Measurements from ENCODE around the gene OSBPL3.

OSBPL3 gene

DNA sequence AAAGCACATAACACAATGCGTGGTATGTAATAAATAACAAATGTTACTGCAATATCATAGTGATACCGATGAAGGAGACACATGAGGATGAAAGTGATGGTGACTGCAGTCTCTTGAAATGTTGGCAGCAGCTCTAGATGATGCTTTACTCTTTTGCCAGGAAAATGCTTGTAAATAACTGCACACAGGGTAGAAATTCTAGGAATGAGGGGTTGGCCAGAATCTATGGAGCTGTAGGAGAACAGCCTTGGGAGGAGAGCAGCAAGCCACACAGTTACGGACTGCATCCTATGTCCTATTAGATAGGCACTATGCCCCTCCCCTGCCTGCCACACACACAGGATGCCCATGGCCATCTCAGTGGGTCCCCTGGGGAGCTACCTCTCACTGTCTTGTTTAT, 125.1 kb downstream of the OSBPL3 start:
- DNase-seq = no peak

DNA sequence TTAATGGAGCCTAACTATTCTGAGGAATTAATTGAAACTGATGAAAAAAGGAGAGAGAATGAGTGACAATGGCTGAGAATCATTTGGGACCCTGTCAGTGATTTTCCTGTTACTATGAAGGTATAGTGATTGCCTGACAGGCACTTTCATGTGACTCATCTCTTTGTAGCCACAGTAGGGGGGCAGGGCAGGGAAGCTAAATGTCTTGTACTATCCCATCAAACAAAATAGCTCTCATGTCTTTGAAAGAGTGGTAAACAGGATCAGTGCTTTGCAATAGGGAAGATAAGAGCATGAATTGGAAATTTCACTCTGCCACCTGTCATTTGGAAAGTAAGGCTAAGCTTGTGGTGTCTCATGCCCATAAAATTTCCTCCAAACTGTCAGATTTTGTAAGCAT, 128.2 kb downstream of the OSBPL3 start:
- no peak for DNase-seq

DNA sequence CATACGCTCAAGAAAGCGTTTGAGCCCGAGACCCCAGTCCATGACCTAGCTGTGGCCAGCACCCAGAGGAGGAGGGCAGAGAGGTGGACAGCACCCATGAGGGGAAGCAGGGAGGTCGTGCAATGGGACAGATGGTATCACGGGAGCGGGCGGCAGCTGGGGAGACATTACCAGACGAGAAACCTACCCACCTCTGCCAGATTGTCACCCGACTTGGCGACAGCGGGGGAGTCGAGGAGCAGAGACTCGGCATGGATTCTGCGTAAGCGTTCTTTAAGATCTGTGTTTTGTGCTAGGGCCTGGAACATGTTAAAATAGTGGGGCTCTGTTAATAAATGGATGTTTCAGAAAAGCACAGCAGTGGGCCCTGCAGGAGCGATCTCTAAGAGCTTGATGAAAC, 131.1 kb downstream of the OSBPL3 start:
- DNase-seq = no peak

DNA sequence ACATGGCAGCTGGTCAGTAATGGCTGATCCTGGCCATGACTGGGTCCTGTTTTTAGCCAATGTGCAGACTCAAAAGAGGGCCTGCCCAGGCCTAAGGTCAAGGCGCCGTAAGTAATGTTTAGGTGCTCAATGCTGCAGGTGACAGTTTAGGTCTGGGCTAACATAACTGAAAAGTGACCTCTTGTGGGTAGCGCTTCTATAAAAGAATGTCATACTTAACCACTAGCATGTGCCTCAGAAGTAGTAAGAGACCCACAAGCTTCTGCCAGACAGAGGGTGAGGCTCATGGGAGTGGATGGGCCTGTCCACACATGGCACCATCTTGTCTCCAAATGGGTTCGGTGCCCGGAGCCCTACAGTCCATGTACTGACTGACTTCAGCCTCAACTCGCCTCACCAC, 132.2 kb downstream of the OSBPL3 start:
- DNase-seq = no peak

DNA sequence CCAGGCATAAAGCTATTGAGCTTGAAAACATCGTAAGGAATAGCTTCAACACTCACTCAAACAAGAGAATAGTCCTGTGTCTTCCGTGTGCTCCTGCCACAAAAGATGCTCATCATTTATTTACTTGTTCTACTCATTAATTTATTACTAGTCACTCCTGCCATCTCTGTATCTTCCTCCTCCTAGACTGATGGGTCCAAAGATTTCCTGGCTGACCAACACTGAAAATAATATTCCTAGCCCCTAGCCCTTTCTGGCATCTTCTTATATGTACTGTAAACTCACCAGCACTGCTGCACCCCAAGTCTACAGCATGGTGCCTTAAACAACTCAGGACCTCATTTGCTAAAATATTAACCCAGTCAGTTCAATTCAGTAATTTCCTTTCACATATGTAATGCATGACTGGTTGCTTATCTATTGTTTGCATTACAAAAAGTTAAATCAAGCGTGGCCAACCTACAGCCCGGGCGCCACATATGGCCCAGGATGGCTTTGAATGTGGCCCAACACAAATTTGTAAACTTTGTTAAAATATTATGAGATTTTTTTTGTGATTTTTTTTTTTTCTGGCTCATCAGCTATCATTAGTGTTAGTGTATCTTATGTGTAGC, 136.1 kb downstream of the OSBPL3 start:
- DNase-seq = no peak

DNA sequence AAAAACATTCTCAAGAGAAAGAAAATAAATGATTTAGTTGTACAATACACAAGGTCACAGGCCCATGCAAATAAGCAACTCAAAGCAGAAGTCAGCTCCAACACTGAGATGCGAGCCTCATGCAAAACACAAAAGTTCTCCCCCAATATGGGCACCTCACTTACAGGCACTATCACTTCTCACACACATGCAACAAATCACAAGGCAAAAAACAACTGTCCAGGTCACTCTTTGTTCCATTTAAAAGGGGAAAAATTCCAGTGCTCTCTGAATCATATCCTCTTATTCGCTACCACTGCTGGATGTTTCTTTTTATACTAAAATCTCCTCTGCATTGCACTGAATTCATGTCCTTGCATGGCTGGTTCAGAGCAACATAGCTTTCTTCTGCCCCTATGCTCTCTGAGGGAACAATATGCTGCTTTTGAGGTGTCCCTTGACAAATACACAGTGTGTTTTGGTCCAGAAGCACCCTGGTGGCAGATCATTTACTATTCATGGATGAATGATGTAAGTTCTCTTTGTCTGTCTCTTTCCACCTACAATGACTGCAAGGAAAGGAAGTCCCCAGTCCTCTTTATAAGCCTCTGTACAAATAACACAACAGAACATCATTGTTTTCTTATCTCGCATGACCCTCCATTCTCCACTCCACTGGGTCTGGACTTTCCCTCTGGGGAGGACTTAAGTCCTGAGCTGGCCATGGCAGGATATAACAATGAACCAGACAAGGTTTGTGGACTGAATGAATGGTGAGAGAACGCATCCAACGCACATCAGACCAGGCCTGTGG, 137.3 kb downstream of the OSBPL3 start:
- DNase-seq = no peak

DNA sequence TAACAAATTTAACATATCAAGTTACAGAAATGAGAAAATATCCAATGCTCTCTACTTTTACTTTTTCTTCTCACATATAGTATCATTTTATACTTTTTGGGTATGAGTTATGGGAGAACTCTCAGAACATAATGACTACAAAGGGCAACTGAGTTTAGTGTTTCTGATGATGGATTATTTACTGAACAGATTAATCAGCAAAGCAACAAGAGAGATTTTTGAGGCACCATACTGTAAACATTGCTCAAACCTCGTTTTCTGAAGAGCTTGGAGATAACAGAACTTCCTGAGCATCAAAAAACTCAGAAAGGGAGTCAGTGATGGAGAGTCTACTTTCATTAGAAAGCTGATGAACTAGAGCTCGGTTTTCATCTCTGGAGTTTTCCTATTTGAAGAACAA, 137.9 kb downstream of the OSBPL3 start:
- DNase-seq = no peak

DNA sequence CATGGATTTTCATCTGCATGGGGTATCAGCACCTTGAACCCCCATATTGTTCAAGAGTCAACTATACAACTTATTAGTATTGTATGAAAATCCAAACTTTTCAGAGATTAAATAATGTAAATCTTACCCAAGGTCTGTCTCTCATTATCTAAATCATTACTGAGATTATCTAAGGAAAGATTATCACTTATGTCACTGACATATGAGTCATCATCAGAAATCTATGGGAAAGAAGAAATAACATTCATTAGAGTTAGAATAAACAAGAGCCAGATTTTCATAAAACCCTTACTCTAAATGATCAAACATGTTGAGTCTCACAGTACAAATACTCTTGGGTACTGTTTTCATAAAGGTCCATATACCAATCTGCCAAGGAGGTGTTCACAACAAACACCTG, 139.4 kb downstream of the OSBPL3 start:
- DNase-seq = no peak

DNA sequence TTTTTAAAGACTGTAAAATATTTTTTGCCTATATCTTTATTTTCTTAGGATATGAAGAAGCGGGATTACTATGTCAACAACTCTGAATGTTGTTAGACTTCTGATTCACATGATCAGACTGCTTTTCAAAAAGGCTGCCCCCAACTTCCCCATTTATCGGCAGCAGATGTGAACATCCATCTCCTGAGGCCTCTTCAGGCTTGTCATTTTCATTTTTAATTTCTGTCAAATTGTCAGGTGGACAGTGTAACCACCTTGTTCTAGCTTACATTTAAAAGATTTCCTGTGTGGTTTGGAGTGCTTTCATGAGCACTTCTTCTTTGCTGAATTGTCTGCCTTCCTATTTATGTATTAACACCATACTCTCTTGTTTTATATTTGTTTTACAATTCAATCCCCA, 143.9 kb downstream of the OSBPL3 start:
- DNase-seq = peak; percentile 41

DNA sequence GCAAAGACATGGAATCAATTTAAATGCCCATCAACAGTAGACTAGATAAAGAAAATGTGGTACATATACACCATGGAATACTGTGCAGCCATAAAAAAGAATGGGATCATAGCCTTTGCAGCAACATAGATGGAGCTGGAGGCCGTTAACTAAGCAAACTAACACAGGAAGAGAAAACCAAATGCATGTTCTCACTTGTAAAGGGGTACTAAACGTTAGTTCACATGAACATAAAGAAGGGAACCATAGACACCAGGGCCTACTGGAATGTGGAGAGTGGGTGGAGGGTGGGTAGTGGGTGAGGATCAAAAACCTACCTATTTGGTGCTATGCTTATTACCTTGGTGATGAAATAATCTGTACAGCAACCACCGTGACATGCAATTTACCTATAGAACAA, 144.3 kb downstream of the OSBPL3 start:
- DNase-seq = no peak

DNA sequence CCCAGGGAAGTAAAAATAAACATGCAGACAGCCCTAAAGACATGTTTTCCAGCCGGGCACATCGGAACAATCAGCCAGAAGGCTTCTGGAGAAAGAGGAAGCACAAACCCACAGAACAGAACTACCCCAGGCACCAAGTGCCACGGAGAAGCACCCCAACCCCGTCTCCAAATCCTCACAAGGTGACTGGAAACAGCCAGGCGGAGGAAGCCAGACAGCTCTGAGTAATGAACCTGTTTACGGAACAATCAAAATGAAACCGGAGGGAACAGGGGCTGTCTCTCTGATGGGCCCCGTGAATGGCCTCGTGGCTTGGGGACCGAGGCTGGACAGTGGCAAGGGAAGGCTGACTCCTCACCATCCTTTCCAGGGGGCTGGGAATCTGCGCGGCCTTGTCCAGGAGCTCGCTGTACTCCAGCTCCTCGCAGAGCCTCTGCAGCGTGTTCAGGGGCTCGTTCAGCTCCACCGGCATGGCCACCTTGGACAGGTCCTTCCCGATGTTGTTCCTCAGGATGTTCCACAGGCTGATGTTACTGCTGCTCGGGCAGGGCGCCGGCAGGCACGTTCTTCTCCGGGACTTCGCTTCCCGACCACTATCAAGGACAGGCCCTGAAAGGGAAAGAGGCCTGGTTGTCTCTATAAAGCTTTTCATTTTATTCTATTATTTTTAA, 145.7 kb downstream of the OSBPL3 start:
- DNase-seq = peak; percentile 31

DNA sequence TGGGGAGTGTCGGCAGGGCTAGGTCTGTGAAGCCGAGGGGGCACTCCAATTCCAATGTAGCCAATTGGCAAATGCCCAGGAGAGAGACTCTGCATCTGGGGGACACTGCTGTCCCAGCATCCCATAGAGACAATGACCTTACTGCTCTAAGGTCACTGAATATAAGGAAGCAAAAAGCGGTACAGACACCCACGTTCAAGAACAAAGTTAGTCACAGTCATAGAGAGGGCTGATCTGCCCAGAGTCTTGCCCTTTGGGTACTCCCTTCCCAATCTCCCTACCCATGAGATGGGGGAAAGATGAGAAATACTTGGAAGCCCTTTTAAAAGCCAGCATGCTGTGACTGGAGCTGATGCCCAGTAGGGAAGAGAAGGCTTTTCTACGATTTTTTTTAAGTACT, 146.4 kb downstream of the OSBPL3 start:
- DNase-seq = no peak

DNA sequence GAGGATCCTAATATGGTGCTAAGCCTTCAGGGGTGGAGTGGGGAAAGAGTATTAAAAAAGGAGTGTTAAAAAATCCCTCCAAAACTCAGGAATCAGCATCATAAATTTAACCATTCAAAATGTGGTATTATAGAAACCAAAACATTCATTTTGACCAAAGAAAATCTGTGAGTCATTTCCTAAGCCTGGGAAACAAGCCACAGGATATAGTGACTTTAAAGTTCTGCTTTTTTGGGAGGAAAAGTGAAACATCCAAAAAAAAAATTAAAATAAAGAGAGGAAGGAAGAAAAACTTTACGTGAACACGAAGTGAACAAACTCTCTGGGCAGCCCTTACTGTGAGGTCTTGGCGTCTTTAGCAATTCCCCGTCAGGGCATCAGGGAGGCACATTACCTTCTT, 148.7 kb downstream of the OSBPL3 start:
- DNase-seq = peak; percentile 16

DNA sequence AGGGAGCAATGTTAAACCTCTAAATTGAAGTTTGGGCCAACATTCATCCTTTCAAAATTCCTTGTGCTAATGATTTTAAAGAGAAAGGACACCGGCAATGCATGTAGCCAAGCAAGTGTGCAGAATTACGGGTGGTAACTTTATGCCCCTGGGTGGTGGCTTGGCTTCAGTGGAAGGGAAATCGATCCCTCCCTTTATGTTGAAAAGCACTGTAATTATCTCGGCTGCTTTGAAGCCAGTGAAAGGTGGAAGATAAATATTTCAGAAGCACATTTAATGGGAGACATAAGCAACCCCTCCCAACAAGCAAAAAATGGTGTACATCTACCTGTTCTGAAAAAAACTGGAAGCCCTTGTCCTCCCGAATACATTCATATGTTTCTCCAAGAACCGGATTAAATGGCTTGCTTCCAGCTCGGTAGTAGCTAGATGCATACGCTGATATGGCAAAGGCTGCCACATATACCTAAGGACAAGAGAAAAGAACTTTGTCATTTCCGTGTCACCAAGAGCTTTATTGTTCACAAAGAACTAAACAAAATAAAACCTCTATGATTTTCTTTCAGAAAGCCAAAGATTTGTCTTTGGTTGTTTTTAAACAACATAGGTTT, 149.4 kb downstream of the OSBPL3 start:
- no peak for DNase-seq

DNA sequence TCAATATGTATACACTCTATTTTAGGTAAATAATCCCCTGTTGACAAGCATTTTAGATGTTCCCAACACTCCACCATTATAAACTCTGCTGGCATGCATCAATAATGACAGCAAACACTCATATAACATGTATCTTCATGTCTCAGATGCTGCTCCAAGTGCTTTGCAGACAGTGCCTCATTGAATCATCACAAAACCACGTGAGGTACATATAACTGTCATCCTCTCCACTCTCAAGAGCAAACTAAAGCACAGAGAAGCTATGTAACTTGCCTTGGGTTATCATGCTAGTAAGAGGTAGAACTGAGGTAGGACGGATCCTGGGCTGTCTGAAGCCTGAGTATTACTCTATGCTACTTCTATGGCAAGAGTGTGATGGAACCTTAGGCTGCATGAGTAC, 150.2 kb downstream of the OSBPL3 start:
- peak; percentile 51 for DNase-seq

DNA sequence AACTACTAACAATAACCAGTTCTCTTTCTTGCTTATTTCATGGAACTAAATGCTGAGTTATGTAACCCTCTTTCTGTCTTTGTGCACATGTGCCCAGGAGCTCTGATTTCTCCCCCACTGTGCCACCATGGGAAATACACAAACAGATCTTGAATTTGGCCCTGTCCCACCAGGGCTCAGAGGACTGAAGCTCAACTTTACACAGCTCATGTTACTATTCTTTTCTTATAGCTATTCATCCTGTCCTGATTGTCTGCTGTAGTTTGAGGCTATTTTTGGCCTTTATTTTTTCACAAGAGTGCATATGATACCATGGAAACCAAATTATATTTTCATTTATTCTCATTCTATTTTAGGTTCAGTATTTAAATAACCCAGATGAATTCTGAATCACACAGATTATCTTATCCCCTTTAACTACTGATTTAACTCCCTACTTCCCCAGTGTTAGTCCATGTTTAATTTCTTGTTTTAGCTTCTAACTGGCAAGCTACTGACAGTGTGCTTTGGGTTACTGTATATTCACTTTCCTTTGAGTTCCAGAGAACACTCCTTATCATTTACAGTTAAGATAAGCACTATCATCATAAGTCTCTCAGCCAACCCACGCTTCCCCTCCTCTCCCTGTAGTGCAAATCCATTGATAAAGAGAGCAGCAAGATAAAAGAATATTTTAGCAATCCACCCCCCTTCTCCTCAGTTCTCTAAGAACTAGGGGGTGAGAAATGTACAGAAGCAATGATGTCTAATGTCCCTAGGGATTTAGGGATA, 150.9 kb downstream of the OSBPL3 start:
- DNase-seq = peak; percentile 52

DNA sequence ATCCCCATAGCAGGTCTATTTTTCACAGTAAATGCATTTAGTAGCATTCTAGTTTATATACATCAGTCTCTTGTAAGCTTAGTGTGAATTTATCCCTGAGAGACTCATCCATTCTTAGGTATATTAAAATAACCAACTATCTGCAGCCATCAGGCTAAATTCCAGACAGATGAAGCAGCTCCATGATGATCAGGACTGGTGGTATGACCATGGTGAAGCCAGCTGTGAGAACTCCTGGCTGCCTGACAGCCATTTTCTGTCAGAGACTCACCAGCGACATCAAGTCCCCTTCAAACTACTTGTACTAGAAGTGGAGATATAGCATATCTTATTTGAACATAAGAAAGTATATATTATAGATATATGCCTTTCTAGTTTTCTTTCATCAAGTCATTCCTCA, 152.4 kb downstream of the OSBPL3 start:
- no peak for DNase-seq

DNA sequence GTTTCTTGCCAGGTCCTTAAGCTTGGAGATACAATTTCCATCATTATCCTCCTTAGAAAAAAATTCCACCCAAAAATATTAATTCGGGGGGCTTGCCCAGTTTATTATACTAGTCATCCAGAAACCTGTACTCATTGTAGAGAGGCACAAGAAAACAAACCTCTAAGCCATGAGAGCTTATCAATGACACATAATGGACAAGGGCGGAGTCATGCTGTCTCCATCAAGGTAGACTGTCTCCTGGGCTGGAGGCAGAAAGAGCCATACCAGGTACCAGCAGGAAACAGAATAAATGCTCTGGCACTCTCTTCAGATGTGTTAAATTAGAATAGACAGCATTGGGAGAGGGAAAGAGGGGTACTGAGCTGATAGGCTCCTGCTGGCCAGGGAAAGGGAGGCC, 153.0 kb downstream of the OSBPL3 start:
- DNase-seq = no peak

DNA sequence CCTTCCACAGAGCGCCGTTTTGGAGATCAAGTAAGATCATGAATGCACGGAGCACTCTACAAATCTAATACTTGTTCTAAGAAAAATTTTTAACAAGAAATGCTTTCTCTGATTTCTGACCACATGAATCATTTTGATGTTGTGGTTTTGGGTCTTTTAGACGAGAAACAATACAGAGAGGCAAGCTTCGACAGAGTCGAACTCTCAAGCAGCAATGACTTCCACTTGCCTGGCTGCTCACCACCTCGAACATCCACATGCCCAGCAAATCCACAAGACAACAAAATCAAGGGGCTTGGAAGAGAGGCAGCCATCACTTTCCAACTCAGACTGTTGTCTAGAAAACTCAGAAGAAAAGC, 153.3 kb downstream of the OSBPL3 start:
- no peak for DNase-seq

DNA sequence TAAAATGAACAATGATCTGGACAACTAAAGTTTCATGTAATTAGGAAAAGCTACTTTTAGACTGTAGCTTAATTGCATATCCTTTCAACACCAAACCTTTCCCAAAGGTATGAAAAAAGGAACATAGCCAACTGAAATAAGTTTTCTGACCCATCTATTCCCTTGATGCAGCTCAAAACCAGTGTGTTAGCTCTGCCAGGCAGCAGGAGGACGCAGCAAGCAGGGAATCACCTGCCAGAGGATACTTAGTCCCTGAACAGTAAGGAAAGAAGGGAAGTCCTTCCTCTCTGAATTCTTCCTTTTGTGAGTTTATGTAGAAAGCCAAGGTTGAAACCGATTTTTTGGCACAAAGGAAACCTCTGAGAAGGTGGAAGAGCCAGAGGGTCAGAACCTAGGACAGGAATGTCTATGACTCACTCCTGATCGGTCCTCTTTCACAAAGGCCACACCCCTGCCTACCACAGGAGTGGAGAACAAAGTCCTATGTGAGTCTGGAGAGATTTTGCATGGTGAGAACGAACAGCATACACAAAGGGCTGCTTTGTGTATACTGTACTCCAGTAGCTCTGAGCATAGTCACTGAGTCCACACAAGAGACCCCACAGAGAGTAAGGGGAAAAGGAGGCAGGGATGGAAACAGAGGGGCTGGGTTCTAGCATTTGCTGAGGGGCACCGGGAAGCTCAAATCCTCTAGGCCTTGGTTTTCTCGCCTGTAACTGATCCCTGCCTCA, 153.9 kb downstream of the OSBPL3 start:
- DNase-seq = peak; percentile 54

DNA sequence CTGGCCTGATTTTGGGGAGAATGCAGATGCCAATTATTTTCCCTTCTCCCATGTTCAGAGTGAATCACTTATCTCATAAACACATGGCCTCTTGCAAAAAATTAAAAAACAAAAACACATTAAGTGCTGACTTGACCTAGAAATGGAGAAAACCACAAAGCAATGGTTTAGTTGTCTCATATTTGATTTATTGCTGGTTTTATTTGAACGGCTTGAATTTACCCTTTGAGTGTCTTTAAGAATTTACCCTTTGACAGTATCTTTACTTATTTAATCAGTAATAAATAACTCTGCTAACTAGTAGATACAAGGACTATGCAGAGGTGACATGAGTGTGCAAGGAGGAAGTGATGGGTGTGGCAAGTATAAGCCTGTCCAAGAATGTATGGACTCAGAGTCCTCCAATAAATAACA, 154.6 kb downstream of the OSBPL3 start:
- DNase-seq = peak; percentile 30

DNA sequence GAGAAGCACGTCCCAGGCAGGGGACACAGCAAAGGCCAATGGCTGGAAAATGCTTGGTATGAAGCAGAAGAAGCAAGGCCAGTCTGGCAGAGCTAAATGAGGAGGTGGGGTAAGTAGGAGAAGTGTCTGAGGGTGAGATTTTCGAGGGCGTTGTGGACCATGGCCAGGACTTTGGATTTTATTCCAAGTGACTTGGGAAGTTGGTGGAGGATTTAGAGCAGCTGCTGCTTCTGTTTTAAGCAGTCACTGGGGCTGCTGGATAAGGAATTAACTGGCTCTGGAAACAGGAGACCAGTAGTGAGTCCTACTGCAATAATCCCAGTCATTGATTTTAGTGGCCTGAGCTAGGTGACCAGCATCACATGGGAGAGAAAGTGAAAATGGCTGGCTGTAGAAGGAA, 155.1 kb downstream of the OSBPL3 start:
- no peak for DNase-seq

Measured in hematopoietic multipotent progenitor cell treated with erythropoietin and hydrocortisone succinate and interleukin-3 and kit ligand, for 6 days (in vitro differentiated cells).